Measurements from ENCODE around the gene TMEM165.

The TMEM165 gene

GRCh38 chr4:55406545-55406944 lies 10.8 kb downstream of the TMEM165 start:
- DNase-seq (ENCODE audit: low read depth): no peak

DNA sequence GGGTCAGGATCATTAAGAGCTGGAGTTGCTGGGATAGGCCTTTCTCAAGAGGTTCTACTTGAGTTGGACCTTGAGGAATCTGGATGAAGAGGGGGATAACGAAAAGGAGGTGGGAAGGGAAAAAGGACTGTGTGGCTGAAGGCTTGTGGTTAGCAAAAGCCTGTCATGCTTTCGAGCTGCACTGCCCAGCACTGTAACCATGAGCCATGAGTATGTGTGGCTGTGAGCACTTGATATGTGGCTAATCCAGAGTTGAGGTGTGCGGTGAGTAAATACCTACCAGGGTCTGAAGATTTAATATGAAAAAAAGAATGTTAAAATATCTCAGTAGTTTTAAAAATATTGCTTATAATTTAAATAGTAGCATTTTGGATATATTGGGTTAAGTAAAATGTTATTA lies 11.4 kb downstream of the TMEM165 start:
- DNase-seq (ENCODE audit: low read depth): no peak

- DNase-seq (ENCODE audit: low read depth): no peak
Observed at GRCh38 chr4:55407764-55408163, 12.0 kb downstream of the TMEM165 start.

GRCh38 chr4:55409468-55410171 lies 13.9 kb downstream of the TMEM165 start:
- no peak for DNase-seq (ENCODE audit: low read depth)

GRCh38 chr4:55410431-55410830 lies 14.7 kb downstream of the TMEM165 start:
- DNase-seq (ENCODE audit: low read depth): no peak

DNA sequence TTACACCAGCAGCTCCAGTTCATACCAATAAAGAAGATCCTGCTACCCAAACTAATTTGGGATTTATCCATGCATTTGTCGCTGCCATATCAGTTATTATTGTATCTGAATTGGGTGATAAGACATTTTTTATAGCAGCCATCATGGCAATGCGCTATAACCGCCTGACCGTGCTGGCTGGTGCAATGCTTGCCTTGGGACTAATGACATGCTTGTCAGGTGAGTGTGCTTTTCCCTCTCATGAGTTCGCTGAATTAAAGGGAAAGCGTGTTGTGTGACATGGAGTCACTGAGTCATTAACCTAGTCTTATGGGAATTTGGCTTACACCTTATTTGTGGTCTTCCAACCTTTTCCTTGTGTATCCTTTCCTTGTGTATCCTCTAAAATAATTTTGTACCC lies 15.9 kb downstream of the TMEM165 start:
- no peak for DNase-seq (ENCODE audit: low read depth)

GRCh38 chr4:55416176-55416575 lies 20.4 kb downstream of the TMEM165 start:
- no peak for DNase-seq (ENCODE audit: low read depth)

- DNase-seq (ENCODE audit: low read depth): no peak
Observed at GRCh38 chr4:55424791-55425190, 29.0 kb downstream of the TMEM165 start.

DNA sequence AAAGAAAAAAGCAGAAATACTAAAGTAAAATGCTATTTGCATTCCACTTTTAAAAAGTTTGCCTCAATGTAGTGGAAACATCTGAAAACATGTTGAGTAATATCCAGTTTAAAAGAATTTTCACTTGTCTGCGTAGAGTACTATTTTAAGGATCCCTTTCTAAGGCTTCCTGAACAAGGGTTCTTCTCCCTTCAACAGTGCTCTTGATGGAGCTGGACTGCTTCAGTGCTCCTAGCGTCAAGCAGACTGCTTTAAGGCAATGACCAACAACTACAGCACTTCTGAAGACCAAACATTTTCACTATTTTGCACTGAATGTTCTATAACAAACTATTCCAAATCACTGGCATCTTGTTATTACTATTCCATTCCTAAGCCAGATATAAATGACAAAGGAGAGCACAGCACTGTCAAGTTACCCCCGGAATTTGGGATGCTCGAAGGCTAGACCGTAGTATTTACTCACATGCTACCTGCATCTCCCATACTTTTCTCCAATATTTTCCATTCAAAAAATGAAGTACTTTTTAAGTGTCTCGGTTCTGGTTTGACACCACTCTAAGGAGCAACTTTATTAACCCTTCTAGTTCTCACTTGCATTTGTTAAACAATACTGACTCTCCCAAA lies 36.1 kb downstream of the TMEM165 start:
- DNase-seq (ENCODE audit: low read depth): no peak

- DNase-seq (ENCODE audit: low read depth): peak; percentile 12
Observed at GRCh38 chr4:55435141-55435841, 39.5 kb downstream of the TMEM165 start.

DNA sequence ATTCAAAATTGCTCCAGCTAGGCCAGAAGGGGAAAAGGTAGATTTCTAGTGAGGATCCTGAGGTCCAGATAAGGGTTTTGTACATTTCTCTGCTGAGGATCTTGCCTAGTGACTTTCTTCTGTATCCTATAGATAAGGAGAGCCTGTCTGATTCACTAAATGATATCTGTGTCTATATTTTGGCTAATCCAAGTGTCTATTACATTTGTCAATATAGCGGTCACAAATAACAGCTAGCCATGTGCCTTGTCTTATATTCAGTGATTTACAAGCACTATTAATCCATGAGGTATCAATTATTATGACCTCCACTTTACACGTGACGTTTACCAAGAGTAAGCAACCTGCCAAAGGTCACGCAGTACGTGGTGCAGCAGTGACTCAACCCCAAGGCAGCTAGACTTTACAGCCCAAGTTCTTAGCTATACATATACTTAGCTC lies 41.6 kb downstream of the TMEM165 start:
- no peak for DNase-seq (ENCODE audit: low read depth)

DNA sequence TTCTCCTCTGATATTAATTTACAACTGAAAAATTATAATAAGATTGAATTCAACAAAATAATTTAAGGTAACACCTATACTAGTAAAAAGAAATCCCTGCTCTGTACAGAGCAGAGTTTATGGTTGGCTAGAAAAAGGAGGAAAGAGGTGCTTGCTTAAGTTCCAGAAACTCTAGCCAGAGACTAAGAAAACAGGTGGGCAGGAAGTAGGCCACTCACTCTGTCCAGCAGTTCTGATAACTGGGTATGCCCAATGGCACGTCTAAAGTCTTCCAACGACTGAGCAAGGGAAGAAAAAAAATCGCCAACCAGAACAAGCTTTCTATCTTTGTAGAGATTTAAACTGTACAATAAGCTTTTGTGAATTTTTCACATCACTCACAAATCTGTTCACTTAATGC lies 42.1 kb downstream of the TMEM165 start:
- no peak for DNase-seq (ENCODE audit: low read depth)

- DNase-seq (ENCODE audit: low read depth): no peak
Observed at GRCh38 chr4:55438314-55438713, 42.6 kb downstream of the TMEM165 start.

DNA sequence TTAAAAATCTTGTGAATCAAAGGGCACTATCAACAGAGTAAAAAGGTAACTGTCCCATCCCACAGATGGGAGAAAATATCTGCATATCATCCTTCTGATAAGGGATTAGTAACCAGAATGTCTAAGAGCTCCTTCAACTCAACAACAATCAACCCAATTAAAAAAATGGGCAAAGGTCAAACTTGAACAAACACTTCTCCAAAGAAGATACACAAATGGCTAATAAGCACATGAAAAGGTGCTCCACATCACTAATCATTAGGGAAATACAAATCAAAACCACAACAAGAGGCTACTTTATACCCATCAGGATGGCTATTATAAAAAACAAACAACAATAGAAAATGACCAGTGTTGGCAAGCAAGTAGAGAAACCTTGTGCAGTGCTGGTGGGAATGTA lies 43.3 kb downstream of the TMEM165 start:
- DNase-seq (ENCODE audit: low read depth): no peak

- DNase-seq (ENCODE audit: low read depth): no peak
Observed at GRCh38 chr4:55440786-55441185, 45.0 kb downstream of the TMEM165 start.

DNA sequence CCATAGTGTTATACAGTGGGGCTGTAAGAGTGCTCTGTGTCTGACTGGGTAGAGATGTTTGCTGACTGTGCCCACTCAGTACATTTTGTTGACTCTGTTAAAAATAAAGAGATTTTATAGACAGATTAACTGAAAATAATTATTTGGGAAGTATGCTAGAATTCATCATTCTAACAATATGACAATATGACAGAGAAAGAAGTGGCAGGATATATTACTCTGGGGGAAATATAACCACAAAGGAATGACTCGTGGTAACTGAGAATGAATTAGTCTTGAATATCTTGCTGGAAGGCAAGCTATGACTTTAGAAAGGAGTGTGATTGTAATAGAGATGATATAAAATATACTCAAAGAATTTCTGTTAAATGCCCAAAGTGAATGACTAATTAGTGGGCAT lies 46.8 kb downstream of the TMEM165 start:
- DNase-seq (ENCODE audit: low read depth): no peak

DNA sequence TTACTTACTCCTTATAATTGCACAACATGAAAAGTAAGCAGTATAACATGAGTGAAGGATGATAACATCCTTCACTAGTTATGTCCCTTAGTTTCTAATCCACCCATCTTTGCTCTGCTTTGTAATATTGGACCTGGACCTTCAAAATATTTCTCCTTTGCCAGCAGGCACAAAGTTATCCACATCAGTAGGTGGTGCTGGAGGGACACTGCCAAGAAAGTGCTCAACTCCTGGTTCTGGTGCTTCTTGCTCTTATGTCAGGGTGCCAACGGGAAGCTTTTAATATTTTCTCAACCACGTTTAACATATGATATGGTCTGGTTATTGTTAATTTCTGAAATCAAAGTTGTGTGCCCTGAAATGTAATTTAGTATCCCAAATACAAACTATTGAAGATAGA lies 49.1 kb downstream of the TMEM165 start:
- no peak for DNase-seq (ENCODE audit: low read depth)

DNA sequence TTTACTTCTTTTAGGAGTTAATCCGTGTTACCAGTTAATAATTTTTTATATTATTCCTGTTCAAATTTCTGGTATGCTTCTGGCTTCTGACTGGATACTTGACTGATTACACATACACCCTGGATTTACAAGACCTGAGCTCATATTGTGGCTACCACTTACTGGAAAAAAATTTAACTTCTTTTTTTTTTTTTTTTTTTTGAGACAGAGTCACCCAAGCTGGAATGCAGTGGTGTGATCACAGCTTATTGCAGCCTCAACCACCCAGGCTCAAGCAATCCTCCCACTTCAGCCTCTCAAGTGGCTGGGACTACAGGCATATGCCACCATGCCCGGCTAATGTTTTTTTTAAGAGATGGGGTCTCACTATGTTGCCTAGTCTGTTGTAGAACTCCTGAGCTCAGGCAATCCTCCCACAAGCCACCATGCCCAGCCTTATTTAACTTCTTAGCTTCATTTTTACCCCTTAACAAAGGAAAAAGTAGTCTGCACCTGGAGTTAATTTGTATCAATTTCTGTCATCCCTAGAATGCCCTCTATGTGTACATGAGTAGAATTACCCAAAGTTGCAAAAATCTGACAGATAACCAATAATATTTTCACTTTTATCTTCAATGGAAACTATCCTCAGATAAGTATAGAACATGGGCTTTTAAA lies 50.3 kb downstream of the TMEM165 start:
- DNase-seq (ENCODE audit: low read depth): no peak

GRCh38 chr4:55446578-55446922 lies 50.8 kb downstream of the TMEM165 start:
- no peak for DNase-seq (ENCODE audit: low read depth)

GRCh38 chr4:55447108-55447708 lies 51.5 kb downstream of the TMEM165 start:
- no peak for DNase-seq (ENCODE audit: low read depth)

DNA sequence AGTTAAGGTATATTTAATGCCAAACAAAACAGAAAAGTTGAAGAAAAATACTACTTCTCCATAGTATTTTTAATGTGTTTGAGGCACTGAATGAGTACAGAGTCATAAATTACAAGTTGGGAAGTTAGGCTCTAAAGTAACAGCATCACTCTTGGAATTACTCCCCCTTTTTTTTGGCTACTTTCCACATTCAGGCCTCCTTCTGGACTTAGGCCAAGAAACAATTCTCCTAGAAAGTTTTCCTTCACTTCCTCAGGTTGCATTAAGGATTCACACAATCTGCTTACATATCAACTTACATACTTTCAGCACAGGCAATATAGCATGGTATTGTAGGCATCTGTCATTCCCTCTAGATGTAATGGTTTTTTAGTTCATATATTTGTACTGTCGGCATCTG lies 52.1 kb downstream of the TMEM165 start:
- DNase-seq (ENCODE audit: low read depth): no peak

DNA sequence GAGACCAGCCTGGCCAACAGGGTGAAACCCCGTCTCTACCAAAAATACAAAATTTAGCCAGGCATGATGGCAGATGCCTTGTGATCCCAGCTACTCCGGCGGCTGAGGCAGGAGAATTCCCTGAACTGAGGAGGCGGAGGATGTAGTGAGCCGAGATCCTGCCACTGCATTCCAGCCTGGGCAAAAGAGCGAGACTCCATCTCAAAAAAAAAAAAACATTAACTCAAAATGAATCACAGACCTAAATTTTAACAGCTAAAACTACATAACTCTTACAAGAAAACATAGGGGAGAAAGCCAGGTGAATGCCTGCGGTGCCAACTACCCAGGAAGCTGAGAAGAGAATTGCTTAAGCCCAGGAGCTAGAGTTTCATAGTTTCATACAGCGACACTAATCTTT lies 54.8 kb downstream of the TMEM165 start:
- DNase-seq (ENCODE audit: low read depth): no peak

- no peak for DNase-seq (ENCODE audit: low read depth)
Observed at GRCh38 chr4:55458164-55458563, 62.4 kb downstream of the TMEM165 start.

Data from activated T-cell treated with anti-CD3 and anti-CD28 coated beads for 48 hours (primary cell).